GM21390 (cell line): ENCODE results near the gene CRHBP.

Source experiments
- ATAC-seq: cut with Tn5 transposase; IDR thresholded peaks from one replicate; pipeline ENCODE4 v1.9.1; 2021; ENCODE audit not compliant: unreplicated experiment

Gene CRHBP

DNA sequence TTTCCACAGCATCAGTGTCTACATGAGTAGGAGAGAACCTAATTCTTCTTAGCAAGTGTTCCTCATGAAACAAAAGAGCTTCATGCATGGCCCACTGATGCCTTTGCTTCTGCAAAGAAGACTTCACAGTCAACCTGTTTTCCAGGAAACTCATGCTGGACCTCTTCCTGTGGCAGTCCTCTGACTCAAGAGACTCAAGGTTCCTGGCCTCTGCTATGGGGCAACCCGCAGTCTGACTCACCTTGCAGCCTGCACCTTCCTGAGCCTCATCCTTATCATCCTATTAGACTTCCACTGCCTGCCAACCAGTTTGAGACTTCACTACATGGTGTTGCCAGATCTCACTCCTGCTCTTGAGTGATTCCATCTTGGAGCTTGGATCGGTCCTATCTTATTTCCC, 59.8 kb downstream of the CRHBP start:
- no peak for ATAC-seq

DNA sequence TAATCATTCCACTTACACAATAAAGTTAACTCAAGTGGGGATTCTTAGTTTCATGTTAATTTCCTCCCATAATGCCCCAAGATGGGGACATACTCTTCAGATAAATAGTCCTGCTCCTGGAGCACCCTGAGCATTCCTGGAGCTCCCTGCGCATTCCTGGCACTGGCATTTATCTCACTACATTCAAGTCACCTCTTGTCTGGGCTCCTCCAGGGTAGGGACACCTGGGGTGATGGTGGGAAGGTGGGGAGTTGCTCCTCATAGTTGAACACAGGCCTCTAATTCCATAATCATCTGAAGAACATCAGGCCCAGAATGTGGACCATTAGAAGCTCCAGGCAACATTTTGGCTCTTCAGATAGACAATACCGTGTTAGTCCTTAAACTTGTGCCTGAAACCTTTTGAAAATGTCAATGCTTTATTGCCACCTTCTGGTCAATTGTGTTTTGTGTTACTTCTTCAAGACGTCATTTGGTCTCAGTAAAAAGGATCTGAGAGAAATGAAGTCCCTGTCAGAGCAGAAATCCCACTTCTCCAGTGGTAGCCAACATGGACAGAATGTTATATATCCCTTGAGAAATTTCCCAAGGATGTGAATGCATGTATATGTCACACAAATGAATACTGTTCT, 63.2 kb downstream of the CRHBP start:
- ATAC-seq, result no peak

- ATAC-seq, result no peak
These were observed 64.1 kb downstream of the CRHBP start for GRCh38 chr5:77016962-77017361.

- no peak for ATAC-seq
These were observed 64.8 kb downstream of the CRHBP start for GRCh38 chr5:77017668-77018067.
